GM18868 (cell line): ENCODE data around the gene HIKESHI.

Experiments used
- ATAC-seq: cut with Tn5 transposase; IDR thresholded peaks from one replicate; pipeline ENCODE4 v1.9.1; 2021; ENCODE audit warnings: mild to moderate bottlenecking, moderate library complexity; ENCODE audit not compliant: unreplicated experiment

Gene HIKESHI

GRCh38 chr11:86374069-86374468, 72.0 kb downstream of the HIKESHI start:
- ATAC-seq, result no peak

DNA sequence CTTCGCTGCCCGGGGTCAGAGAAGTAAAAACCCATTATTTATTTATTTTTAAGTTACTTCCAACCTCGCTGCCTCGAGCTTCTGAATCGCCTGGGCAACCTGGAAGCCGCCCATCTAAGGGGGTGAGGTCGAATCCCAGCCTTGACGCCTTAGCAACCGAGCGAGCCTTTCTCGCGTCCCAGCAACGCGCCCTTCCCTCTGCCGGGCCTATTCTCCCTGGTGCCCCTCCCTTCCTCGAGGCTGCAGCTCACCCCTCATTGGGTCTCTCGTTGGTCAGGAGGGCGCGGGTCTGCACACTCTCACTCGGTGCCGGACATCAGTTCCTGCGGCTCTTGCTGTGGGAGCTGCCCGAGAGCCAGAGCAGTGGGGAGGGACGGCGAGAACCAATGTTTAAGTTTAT, 72.5 kb downstream of the HIKESHI start, which contains the start of gene CCDC81:
Gene CCDC81, plus strand, starts transcription at position 302 of the 400 bp plus-strand sequence. CDS start 277 bp downstream, outside the sequence.
- ATAC-seq, result no peak

- no peak for ATAC-seq
Measured at GRCh38 chr11:86377972-86378371, 75.9 kb downstream of the HIKESHI start.

- no peak for ATAC-seq
Measured at GRCh38 chr11:86380295-86381059, 78.4 kb downstream of the HIKESHI start.

DNA sequence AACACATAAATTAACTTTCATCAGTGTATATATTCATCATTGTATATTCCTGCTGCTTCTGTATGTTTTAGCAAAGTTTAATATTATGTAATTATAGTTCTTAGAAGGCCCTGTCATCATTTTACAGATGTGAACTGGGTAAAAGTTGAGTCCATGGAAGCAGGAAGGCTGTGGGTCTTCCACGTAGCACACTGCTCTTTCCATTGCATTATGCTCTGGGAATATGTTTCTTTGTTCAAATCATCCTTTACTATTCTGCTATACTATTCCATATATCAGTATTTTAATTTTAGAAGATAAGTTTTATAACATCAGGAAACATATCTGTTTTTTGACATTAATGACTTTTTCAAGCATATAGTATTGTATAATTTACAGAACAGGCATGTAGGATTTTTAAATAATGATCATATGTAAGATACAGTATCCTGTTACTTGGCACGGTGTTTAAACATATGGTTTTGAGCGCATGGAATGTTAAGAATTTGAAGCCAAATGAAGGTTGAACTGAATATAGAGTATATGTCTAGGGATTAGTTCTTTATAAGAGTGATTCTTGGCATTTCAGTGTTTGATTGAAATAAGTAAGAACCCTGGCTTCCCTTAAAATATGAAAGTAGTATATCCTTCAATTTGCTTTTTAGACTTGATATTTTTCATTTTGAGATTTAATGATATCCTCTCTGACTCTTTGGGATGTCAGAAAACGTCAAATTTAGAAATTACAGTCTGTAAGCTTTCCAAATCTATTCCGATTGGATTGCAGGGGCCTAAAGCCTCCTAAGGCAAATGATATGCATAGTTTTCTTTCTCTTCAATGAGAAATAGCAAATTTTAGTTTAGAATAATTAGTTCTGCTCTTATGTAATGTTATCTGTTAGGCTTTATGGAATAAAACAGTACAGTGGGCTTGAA, 81.3 kb downstream of the HIKESHI start:
- ATAC-seq, result no peak

GRCh38 chr11:86386283-86386682, 84.2 kb downstream of the HIKESHI start:
- no peak for ATAC-seq

DNA sequence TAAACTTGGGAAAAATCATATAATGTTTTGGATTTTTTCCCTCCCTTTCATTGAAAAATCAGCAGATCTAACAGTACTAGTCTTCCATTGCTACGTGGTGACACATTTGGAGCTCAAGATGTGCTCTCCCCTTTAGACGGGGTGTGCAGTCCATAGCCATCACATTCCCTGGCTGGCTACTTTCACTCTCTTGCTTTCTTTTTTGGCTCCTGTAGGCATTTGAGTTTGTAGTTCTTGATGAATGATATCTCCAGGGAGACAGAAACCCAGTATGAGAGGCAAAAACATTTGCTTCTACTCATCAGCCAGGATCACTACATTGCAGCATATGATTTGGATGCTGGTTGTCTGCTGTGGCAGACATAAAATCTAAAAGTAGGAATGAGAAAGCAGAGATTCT, 84.7 kb downstream of the HIKESHI start:
- ATAC-seq, result no peak

GRCh38 chr11:86388198-86388597, 86.2 kb downstream of the HIKESHI start:
- no peak for ATAC-seq

DNA sequence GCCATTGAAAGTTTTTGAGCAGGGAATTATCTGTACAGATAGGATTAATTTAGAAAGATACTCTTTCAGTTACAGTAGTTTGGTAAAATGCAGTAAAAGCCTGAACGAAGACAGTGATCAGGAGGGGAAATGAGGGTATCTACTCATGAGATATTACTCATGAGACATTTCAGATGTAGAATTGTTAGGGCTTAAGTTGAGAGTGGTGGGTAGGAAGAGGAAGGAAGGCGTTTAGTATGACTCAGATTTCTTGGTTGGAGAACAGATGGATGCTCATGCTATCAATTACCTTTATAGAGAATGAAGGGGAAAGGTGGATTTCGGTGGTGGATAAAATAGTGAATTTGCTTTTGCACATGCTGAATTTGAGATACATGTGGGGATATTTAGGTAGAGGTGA, 88.4 kb downstream of the HIKESHI start:
- ATAC-seq, result no peak

DNA sequence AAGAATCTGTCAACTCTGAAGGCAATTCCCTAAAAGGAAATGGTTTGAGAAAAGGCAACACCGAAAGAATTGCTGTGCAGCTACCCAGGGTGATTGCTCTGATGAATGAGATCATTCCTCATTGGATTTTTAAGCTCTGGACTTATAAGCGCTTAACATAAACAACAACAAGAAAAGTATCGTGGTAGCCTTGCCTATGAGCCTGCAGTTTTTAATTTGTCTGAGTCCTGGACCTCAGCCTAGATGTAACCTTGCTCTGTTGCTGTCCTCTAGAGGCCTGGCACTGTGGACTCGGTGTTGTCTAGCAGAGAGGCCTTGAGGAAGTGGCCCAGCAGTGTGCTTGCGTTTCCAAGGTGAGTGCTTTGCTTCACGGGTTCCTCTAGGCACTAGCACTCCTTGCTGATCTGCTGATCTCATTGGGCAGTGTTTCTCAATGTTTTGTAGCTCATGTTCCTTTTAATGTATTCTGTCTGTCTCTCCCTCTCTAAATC, 93.1 kb downstream of the HIKESHI start:
- no peak for ATAC-seq
